Activated CD4-positive, alpha-beta T cell treated with anti-CD3 and anti-CD28 coated beads, Interleukin-2, amount 50 U/mL, for 16 hours (primary cell): ENCODE data around the gene KAZN.

ENCODE experiments used
- DNase-seq: peaks from one replicate; pipeline ENCODE4 v3.0.0-alpha.2; 2020

KAZN gene

GRCh38 chr1:14679027-14679688, 80.7 kb downstream of the KAZN start:
- DNase-seq, result no peak

GRCh38 chr1:14681182-14681581, 82.7 kb downstream of the KAZN start:
- DNase-seq, result no peak

DNA sequence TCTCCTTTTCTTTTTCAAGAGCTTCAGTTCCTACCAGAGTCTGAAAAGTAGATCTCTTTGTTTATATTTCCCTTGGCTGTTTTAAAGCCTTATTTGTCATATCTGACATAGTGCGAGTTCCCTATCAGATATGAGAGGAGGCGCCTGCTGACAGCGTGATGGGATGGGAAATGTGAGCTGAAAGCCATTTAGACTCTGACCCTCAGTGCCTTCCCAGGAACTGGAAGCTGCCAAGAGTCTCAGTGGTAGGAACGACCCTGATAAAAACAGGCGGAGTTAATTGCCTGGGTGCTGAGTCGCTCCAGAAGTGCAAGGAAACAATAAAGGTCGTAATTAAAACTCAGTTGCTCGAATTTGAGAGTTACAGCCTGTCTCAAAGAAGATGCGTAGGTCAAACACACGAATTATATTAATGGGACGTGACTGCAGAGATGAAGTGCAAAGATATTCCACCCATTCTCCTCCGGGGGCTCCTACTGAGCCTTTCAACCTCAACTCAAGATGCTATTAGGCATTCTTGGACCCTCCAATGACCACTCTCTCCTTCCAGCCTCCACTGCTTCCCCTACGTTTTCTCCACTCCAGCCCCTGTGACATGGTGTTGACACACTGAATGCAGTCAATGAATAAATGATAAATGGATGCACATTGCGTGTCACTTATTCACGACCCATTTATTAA, 84.6 kb downstream of the KAZN start:
- no peak for DNase-seq

GRCh38 chr1:14685078-14685477, 86.6 kb downstream of the KAZN start:
- DNase-seq, result no peak

- DNase-seq, result no peak
Measured at GRCh38 chr1:14686701-14687100, 88.2 kb downstream of the KAZN start.

- no peak for DNase-seq
Measured at GRCh38 chr1:14687147-14687546, 88.7 kb downstream of the KAZN start.

DNA sequence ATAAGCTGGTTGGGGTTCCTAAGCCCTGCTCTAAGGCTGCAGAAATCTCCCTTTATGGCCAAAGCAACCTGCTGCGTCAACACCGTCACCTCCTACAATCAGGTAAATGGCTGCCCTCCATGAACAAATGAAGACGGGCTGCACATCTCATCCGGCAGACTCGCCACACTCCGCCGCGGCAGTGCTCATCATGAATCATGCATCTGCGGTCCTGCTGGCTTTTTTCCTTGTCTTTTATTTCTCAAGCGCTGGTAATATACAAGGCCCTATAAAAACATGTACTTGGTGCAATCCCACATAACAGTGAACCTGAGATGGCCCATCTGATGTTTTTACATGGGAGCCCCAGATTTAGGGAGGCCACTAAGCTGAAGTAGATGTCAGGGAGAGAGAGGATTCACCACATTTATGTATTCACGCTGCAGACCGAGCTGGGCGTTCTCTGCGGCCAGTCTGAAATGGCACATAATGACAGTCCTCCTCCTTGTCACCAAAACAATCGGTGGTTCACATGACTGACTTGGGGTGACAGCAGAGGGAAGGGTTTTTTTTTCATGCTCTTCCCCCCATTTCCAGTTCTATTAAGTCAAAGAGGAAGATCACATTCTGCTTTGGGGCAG, 91.6 kb downstream of the KAZN start:
- no peak for DNase-seq

DNA sequence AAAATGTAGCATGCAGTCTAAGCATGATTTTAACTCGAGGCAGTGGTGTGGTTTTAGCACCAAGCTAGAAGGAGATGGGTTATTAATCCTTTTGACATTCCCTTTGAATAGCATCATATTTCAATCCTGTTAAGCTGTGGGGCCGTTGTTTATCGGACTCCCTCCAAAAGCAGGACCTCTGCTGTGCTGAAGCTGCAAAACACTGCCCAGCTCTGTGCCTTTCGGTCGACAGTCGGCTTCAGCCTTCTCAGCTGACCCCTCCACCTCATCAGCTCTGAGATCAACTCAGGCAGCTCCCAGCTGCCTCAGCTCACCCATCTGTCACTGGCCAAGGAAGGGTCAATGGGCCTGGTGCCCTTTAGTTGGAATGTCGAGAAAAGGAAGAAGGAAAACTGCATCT, 95.5 kb downstream of the KAZN start:
- no peak for DNase-seq

GRCh38 chr1:14694589-14694988, 96.1 kb downstream of the KAZN start:
- no peak for DNase-seq

DNA sequence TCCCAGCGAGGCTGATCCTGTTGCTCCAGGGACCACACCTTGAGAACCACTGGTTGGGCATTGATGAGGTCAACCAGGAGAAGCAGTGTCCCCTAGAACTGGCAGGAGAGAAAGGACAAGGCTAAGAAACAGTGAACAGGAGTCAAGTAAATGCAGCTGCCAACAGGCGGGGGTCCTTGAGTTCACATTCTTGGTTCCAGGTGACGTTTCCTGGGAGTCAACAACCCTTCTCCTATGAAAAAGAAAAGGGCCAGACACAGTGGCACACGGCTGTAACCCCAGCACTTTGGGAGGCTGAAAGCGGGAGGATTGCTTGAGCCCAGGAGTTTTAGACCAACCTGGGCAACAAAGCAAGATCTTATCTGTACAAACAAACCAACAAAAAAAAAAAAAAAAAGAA, 98.3 kb downstream of the KAZN start:
- DNase-seq, result no peak

DNA sequence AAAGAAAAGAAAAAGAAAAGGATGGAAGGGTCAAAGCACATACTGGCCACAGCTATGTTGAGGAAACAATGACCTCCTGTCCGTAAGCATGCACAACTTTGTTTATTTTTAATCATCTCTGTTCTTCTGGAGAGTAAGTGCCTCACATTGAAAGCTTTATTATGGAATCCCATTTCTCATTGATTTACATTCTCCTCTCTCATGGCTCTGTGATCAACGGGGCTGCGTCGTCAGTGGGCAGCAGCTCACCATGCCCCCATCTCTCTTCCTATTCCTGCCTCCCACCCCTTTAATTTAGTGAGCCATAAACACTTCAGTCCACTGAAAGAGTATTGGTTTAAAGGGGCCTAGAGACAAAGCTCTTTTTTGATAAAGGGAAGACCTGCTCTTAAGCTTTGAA, 98.9 kb downstream of the KAZN start:
- DNase-seq, result no peak

- DNase-seq, result no peak
Measured at GRCh38 chr1:14698314-14698713, 99.8 kb downstream of the KAZN start.

- DNase-seq, result no peak
Measured at GRCh38 chr1:14699620-14700019, 101.1 kb downstream of the KAZN start.

DNA sequence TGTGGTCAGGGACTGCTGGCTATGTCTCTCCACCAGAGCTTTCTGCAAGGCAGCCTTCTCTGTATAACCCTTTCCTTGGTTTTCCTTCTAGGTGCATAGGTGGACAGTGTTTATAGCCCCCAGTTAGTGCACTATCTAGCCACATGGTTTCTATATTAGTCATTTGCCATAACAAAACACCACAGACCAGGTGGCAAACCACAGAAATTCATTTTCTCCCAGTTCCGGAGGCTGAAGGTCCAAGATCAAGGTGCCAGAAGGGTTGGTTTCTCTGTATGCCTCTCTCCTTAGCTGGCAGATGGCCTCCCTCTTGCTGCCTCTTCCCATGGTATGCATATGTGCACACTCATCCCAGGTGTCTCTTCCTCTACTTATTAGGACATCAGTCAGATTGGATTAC, 106.4 kb downstream of the KAZN start:
- no peak for DNase-seq

- no peak for DNase-seq
Measured at GRCh38 chr1:14705824-14706223, 107.3 kb downstream of the KAZN start.

GRCh38 chr1:14706631-14707030, 108.1 kb downstream of the KAZN start:
- DNase-seq, result no peak

- no peak for DNase-seq
Measured at GRCh38 chr1:14707531-14708445, 109.3 kb downstream of the KAZN start.

- DNase-seq, result no peak
Measured at GRCh38 chr1:14710331-14710730, 111.8 kb downstream of the KAZN start.

GRCh38 chr1:14712136-14712535, 113.7 kb downstream of the KAZN start:
- no peak for DNase-seq

DNA sequence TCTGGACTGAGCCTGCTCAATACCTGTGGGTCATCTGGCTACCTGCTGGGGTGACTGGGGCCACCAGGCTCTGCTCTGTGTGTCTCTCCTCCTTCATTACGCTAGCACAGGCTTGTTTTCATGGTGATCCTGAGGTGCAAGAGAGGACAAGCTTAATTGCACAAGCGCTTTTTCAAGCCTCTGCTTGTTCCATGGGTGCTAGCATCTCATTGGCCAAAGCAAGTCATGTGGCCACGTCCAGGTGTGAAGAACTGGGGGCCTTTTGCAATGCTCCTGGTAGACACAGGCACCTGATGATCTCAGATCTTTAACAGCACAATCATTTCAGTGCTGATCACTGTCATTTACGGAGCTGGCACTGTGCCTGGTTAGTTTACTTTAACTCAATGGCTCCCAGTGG, 114.6 kb downstream of the KAZN start:
- no peak for DNase-seq

DNA sequence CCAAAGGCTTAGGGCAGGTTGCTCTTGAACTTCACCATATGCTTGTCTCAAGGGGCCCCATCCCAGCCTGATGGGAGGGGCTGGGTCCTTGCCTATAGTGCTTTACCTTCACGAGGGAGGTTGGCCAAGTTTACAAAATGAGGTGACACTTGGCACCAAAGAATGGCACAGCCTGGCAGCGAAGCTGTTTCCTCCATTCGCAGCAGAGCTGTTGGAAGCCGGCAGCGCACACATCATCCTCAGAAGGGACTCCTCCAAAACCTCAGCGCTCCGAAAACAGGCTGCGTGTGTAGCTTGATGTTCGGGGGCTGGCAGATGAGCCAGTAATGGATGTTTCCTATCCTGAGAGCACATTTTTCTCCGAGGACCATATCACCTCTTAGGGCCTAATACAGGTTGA, 116.8 kb downstream of the KAZN start:
- DNase-seq, result no peak

- no peak for DNase-seq
Measured at GRCh38 chr1:14715802-14716201, 117.3 kb downstream of the KAZN start.

DNA sequence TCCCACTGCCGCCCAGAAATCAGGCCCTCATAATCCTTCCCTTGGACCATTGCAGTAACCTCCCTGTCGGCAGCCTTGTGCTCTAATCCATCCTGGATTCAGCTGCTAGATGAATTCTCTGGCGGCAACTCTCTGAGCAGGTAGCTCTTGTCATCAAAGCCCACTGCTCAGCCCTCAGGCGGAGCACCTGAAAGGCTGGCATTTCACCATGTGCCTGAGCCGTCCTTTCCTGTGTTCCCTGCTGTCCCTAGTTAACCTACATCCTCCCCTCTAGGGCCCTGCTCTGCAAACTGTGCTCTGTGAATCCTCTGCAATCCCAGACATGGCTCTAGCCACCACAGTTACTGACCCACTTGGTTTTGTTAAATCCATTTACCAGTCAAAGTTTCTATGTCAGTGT, 118.0 kb downstream of the KAZN start:
- DNase-seq, result no peak
